ENCODE measurements around the gene MTHFD1L.

Gene MTHFD1L

DNA sequence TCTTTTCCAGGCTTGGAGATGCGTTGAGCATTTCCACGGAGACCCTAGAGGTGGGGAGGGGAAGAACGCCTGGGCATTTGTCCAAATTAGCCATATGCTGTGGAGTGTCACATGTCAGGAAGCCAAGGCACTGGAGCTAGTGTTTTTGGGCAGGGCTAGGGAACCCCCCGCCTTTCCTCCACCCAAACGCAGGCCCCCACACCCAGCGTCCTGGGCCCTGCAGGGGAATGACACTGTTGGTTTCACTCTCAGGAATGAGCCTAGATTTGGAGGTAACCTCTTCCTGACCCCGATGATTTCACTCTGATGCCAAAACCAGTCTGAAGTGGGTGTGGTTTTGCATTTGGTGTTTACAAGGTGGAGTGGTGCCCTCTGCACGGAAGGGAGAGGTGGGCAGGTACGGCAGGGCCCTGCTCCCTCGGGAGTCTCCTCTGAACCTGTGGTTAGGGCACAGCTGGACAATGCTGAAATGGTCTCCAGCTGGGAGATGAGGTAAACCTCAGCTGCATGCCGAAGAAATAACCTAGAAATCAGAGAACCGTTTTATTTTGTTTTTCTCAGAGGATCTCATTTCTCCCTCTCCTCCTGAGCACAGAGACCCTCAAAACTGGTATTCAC lies 29.5 kb downstream of the MTHFD1L start:
- H3K4me3 ChIP-seq (ENCODE audit: low read depth, low read length): no peak overlapping the region

DNA sequence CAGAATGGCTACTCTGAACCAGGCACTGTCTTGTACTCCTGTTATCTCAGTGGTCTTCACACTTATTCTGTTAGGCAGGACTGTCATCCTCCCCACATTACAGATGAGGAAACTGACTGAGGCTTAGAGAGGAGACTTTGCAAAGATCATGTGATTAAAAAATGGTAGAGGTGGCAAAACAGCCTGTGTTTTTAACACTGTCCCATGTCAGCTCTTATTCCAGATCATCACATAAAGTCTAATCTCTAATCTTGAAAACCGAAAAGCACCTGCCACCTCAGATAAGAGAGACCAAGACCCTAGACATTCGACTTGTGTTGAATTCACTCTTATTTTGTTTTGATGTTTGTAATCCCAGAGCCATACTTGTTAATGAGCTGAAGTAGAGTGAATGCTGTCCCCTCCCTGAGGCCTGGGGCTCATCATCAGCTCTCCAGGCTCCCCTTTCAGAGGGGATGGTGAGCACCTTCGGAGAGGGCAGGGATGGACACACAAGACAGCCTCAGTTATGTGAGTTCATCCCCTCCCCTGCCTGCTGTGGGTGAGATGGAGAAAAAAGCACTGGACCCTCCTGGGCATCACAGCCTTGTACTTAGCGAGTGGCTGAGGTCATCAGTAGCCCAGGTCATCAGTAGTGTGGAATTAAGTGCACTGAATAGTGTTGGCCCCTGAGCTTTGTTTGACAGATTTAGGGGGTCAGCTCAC lies 30.6 kb downstream of the MTHFD1L start:
- no peak for DNase-seq (ENCODE audit: low read depth)
- H3K4me3 ChIP-seq (ENCODE audit: low read depth, low read length): no peak overlapping the region

More for the DNA sequence above, 29.5 kb downstream of the MTHFD1L start:
- DNase-seq (ENCODE audit: low read depth): no peak

DNA sequence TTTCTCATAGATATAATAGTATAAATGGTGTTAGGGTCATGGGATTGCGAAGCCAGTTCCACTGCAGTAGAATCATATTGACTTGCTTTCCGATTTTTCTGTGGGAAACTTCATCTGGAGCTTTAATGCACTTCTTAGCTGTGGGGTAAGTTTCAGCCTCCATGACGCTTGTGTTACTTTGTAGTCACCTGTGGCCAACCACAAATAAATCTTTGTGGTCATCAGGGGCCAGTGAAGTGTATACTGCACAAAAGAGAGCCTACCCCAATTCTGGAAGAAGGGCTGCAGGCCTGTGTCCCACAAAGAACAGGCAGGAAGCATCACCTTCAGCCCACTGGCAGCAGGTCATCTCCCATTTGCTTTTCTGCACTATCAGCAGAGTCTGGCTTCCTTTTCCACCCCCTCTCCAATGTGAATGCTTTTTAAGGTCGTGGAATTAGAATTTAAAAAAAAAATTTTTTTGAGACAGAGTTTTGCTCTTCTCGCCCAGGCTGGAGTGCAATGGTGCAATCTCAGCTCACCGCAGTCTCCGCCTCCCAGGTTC lies 32.0 kb downstream of the MTHFD1L start:
- H3K4me3 ChIP-seq (ENCODE audit: low read depth, low read length): no peak overlapping the region
- DNase-seq (ENCODE audit: low read depth): no peak

DNA sequence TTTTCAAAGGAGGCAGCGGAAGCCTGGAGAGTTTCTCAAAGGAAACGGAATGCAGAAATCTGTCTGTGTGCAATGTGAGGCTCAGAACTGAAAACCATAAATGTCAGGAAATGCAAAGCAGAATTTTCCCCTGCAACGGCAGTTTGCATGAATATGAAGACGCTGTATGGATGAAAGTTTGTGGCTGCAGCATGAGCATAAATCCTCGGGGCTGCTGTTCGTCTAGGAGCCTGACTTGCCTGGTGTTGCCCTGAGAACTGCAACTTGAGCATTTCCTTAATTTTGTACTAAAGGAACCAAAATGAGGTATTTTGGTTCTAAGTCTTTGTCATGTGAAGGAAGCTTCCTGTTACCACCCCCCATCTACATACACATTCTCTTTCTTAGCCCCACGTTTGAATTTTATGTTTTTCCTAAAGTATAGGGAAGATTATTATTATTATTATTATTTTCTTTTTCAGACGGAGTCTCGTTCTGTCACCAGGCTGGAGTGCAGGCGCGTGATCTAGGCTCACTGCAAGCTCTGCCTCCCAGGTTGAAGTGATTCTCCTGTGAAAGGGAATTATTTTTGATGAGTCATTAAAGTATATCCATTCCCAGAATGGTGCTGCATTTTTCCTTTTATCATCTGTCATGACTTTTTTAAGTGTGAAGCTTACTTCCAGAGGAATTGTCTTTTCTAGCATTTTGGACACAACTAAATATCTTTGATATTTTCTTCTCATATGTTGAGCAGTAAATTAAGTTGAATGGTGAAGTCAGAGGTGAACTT lies 33.1 kb downstream of the MTHFD1L start:
- H3K4me3 ChIP-seq (ENCODE audit: low read depth, low read length): no peak overlapping the region
- no peak for DNase-seq (ENCODE audit: low read depth)

DNA sequence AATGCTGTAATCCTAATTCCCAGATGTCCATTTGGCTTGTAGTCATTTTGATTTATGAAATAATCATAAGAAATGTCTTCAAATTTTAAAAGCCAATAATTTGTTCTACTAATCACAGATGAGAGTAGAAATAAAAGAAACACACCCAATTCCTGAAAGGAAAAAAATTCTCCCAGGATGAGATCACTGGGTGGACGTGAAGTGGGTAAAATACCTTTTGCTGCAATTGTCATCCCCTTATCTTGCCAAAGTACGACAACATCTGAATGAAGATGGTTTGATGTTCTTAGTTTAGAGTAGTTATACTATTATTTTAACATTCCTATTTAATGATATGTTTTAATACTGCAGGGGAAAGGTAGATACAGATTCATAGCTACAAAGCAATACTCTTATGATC lies 33.7 kb downstream of the MTHFD1L start:
- no peak overlapping the region for H3K4me3 ChIP-seq (ENCODE audit: low read depth, low read length)

DNA sequence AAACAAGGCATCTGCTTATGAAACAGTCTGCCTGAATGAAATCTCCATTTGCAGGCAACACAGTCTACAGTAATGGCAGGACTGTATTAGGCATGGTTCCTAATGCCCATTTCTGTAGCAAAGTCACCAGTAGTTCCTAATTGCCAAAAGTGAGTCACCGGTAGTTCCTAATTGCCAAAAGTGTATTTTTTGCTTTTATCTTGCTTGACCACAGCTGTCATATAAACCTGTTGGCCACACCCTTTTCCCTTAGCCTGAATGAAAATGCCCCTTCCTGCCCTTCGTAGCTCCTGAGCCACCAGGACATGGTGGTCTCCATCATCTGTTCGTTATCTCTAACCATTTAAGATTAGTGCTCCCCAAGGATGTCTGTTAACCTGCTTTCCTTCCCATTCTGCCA lies 34.5 kb downstream of the MTHFD1L start:
- no peak overlapping the region for H3K4me3 ChIP-seq (ENCODE audit: low read depth, low read length)
- no peak for DNase-seq (ENCODE audit: low read depth)

More for the DNA sequence above, 33.7 kb downstream of the MTHFD1L start:
- no peak for DNase-seq (ENCODE audit: low read depth)

DNA sequence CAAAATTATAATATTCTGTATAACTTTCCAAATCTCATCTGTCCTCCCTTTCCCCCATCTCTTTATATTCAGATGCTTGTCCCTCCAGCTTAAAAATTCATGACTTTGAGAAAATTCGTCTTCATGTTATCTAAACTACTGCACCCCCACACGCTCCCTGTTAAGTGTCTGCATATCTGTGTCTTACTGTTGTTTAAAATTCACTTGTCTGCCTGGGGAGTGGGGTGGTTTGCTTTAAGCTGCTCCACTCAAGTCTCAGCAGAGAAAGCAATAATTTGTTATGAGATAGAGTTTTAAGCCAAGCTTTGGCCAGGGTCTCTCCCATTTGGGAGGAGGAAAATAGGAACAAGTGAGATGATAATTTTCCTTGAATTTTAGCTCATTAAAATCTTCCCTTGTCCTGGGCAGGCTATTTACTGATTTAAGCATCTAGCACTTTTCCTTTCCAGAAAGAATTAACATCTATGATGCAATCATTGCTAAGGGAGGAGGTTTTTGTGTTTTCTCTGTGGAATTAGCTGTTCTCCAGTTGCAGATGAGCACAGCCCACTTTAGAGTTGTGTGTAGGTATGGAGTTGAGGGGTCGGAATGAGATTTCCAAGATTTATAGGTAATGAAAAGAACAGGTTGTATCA lies 36.8 kb downstream of the MTHFD1L start:
- H3K4me3 ChIP-seq (ENCODE audit: low read depth, low read length): no peak overlapping the region
- DNase-seq (ENCODE audit: low read depth): no peak

DNA sequence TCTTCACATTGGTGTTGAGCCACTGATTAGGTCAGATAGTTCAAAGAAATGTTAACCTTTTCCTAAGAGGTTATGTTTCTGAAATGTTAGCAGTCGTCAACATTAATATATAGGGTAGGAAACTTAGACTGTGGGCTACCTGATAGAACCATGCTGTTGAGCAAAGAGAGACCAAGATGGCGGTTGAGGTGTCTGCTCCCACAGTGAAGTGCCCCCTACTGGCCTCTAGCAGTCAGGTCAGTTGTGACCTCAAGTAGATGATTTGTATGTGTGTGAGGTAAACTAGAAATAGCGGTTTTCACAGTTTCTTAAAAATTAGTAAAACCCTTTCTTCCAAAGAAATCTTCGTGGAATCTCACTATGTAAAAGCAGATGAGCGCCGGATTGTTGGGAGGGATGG lies 40.3 kb downstream of the MTHFD1L start:
- no peak for DNase-seq (ENCODE audit: low read depth)
- no peak overlapping the region for H3K4me3 ChIP-seq (ENCODE audit: low read depth, low read length)

DNA sequence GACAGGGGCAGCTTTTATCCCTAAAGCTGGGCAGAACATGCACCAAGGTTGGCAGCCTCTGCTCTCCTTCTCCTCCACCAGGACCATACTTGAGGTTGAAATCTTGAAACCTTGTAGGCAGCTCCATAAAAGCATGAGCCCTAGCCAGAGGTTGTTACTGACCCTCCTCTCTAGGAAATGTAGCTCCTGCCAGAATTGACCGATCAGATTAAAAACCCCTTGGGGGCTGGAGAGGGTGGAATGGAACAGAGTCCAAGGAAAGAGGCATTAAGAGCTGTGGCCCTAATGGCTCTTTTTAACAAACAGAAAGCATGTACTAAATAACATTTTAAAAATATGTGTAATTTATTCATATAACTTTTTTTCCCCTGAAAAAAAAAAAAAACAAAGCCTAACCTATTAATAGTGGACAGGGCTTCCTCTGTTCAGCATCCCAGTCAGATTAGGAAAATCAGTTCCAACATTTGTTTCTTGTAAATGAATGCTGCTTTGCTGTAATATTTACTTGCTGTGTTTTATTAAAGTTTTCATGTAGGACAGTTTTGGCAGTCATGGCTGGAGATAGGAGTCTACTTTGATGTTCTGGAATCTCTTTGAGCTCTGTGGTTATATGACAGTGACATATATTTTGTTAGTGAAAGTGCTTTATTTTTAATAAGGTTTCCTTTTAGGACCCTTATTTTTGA lies 41.3 kb downstream of the MTHFD1L start:
- no peak overlapping the region for H3K4me3 ChIP-seq (ENCODE audit: low read depth, low read length)
- no peak for DNase-seq (ENCODE audit: low read depth)

DNA sequence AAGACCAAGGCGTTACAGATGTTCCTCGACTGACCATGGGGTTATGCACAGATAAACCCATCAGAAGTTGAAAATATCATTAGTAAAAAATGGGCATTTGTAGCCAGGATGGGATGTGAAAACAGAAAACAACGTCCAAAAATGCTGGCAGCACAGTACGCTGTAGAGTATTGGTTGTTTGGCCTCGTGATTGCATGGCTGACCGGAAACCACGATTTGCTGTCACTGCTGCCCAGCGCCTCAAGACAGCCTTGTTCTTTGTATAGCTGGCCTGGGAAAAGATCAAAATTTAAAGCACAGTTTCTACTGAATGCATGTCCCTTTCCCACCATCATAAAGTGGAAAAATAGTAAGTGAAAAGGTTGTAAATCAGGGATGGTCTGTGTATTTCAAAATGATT lies 41.9 kb downstream of the MTHFD1L start:
- no peak overlapping the region for H3K4me3 ChIP-seq (ENCODE audit: low read depth, low read length)
- DNase-seq (ENCODE audit: low read depth): no peak

DNA sequence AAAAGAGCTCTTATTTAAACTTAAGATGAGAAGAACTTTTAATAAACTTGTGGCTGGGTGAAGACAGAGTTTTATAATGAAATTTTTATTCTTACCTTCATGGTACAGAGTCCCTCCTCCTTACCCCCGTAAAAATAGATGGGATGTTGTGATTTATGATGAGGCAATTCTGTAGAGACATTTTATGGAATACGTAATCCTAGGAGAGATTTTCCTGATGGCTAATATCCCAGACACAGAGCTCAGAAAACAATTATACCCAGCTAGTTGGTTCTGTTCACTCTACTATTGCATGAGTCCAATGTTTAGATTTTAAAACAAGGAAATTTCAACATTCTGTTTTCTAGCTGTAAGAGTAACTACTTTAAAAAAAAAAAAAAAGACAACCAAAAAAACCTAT lies 43.4 kb downstream of the MTHFD1L start:
- DNase-seq (ENCODE audit: low read depth): no peak
- no peak overlapping the region for H3K4me3 ChIP-seq (ENCODE audit: low read depth, low read length)

DNA sequence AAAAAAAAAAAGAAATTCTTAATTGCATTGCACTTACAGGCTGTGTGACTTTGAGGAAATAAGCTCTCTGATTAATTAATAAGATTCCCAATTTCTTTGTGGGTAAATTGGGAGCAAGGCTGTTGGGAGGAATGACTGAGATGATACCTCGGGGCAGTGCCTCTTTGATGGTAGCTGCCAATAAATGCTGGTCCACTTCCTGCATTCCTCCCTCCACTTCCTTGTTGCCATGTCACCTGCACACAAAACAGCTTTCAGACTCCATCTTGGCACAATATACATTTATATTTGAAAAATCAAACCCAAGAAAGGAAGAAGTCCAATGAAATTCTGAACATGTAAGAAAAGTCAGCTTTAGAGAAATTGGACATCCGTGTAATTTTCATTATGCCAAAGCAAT lies 45.1 kb downstream of the MTHFD1L start:
- H3K4me3 ChIP-seq (ENCODE audit: low read depth, low read length): no peak overlapping the region
- no peak for DNase-seq (ENCODE audit: low read depth)

DNA sequence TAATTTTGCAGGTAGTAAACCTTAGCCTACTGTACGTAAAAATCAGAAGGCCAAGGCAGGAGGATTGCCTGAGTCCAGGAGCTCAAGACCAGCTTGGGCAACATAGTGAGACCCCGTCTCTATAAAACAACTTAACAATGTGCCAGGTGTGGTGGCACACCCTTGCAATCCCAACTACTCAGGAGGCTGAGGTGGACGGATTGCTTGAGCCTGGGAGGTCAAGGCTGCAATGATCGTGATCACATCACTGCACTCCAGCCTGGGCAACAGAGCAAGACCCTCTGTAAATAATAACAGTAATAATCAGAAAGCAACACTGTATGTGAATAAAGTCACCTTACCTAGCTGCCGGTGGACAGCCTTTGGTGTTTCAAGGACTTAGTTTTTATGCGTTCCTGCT lies 48.9 kb downstream of the MTHFD1L start:
- no peak for DNase-seq (ENCODE audit: low read depth)
- H3K4me3 ChIP-seq (ENCODE audit: low read depth, low read length): no peak overlapping the region

DNA sequence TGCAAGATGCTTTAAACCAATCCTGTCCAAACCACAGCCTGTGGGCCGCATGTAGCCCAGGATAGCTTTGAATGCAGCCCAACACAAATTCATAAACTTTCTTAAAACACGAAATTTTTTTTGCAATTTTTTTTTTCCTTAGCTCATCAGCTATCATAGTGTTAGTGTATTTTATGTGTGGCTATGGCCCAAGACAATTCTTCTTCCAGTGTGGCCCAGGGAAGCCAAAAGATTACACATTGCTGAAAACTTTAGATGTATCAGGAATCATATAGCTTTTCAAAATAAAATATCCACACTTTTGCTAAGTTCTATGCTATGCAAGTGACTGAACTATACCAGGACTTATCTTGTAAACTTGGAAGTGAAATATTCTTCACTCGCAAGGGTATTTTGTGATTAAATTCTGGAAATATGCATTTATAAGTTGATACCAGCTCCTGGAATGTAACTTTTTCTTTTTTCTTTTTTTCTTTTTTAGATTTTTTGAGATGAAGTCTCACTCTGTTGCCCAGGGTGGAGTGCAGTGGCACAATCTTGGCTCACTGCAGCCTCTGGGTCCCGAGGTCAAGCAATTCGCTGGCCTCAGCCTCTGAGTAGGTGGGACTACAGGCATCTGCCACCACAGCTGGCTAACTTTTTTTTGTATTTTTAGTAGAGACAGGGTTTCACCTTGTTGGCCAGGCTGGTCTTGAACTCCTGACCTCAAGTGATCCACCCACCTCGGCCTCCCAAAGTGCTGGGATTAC lies 49.8 kb downstream of the MTHFD1L start:
- DNase-seq (ENCODE audit: low read depth): no peak
- H3K4me3 ChIP-seq (ENCODE audit: low read depth, low read length): no peak overlapping the region

DNA sequence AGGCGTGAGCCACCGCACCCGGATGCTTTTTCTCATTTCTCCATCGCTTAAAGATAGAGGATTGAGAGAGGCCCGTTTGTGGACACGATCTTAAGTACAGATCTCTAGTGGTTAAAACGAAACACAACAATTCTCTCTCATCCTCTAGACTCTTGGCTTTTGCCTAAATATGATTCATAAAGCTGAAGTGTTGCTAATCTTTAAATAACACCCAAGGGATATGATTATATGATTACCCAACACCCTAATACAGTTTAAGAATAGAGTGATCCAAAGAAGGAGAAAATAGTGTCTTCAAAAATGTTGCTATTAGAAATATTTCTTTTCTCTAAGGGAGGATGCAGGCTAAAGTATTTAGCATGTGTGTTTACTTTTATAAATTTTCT lies 50.4 kb downstream of the MTHFD1L start:
- no peak overlapping the region for H3K4me3 ChIP-seq (ENCODE audit: low read depth, low read length)
- DNase-seq (ENCODE audit: low read depth): peak; percentile 72

DNA sequence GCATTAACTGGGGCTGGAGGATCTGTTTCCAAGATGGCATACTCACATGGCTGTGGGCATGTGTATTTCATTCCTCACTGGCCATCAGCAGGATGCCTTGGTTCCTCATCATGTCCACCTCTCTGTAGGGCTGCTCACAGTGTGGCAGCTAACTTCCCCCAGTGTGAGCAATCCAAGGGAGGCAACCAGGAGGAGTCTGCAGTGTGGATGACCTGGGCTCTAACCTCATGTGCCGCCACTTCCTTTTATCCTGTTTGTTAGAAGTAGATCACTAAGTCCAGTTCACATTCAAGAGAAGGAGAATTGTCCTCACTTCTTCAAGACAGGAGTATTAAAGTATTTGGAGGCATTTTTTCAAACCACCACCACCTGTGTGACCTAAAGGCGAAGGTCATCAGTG lies 54.4 kb downstream of the MTHFD1L start:
- DNase-seq (ENCODE audit: low read depth): no peak
- no peak overlapping the region for H3K4me3 ChIP-seq (ENCODE audit: low read depth, low read length)

DNA sequence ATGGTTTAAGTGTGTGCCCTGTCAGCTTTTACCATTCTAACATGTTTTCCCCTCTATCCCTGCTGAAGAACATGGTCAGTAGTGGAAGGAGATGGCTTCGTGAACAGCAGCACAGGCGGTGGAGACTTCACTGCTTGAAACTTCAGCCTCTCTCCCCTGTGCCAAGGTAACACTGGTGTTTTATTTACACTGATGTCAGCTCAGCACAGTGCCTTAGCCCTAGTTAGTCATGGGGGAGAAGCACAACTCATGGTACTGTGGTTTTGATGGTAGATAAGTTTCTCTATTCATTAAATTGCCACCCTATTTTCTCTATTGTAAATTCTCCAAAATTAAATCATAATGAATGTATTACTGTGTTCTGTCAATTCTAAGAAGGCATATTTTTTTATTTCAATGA lies 56.6 kb downstream of the MTHFD1L start:
- no peak for DNase-seq (ENCODE audit: low read depth)
- no peak overlapping the region for H3K4me3 ChIP-seq (ENCODE audit: low read depth, low read length)

DNA sequence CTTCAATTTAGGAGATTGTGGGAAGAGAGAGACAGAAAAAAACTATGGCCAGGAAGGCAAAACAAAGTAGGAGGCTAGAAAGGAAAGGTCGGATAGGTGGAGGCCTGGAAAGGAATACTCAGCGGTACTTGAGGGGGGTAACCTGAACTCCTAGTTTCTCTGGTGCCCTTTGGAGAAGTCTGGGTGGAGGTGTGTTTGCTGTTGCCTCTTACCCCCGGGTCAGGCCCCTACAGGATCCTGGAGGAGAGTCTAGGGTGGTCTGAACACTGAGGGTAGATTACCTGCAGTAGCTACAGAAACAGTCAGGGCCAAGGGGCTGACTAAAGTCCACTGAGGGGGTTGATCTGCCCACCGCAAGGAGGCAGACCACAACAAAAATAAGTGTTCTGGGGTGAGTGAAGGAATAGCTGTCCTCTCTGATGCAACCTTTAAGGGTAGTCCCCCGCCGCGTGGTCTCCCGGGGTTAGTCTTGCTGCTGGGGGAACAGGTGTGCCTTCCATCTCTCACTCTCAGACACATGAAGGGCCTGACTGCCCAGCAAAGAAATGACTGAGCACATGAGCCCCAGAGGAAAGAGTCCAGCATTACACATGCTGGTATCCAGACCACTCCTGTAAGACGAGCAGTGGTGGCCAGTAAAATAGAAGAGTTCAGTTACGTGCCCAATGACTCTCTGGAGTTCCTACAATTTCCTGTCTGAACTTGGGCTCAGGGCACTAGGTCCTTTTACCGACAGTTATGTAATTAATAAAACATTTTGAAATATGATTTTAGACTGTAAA lies 59.5 kb downstream of the MTHFD1L start:
- no peak overlapping the region for H3K4me3 ChIP-seq (ENCODE audit: low read depth, low read length)
- DNase-seq (ENCODE audit: low read depth): no peak

All from skeletal muscle cell (primary cell).